NB4 (cell line): ENCODE data around the gene TMEM220.
"Not testable (repeated sequence)": the region's sequence is repeated elsewhere in the genome, so short reads cannot be mapped to it uniquely, and the experiment has no call there.

Source experiments
- DNase-seq: peaks from one replicate; pipeline ENCODE4 v3.0.0; 2010; ENCODE audit warnings: low read depth
- H3K4me3 ChIP-seq: one replicate; pipeline ENCODE4 v1.5.1; 2011; ENCODE audit warnings: mild to moderate bottlenecking, low read depth, low read length, moderate library complexity
- MYC ChIP-seq: IDR thresholded peaks from 2 replicates; pipeline ENCODE4 v1.6.1; 2011; ENCODE audit warnings: low read depth, low read length
- POLR2A ChIP-seq: IDR thresholded peaks from 2 replicates; pipeline ENCODE4 v1.6.1; 2011; ENCODE audit warnings: mild to moderate bottlenecking; ENCODE audit not compliant: insufficient read length; ENCODE audit errors: extremely low read depth
- TF ChIP-seq, protein P1 (sequence below): IDR thresholded peaks from 2 replicates; pipeline ENCODE4 v1.6.1; 2011; ENCODE audit warnings: low read depth, low read length
- TF ChIP-seq, protein P2 (sequence below): IDR thresholded peaks from one replicate; pipeline ENCODE4 v1.5.1; 2012; ENCODE audit warnings: low read depth, low read length

Gene TMEM220

DNA sequence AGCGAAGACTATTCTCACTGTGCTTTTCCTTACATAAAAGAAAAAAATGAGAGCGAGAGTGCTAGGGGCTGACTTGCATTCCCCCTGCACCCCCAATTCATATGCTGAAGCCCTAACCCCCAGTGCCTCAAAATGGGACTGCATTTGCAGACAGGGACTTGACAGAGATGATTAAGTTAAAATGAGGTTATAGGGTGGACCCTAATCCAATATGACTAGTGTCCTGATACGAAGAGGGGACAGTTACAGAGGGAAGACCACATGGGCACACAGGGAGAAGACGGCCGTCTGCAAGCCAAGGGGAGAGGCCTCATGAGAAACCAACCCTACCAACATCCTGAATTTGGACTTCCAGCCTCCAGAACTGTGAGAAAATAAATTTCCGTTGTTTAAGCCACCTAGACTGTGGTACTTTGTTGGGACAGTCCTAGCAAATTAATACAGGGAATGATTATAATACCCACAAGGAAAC is 1.6 kb upstream of the TMEM220 start:
- TF ChIP-seq POLR2A (no peak), MYC (no peak)
- TF ChIP-seq, protein P1, sequence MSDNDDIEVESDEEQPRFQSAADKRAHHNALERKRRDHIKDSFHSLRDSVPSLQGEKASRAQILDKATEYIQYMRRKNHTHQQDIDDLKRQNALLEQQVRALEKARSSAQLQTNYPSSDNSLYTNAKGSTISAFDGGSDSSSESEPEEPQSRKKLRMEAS = no peak
- TF ChIP-seq, protein P2, sequence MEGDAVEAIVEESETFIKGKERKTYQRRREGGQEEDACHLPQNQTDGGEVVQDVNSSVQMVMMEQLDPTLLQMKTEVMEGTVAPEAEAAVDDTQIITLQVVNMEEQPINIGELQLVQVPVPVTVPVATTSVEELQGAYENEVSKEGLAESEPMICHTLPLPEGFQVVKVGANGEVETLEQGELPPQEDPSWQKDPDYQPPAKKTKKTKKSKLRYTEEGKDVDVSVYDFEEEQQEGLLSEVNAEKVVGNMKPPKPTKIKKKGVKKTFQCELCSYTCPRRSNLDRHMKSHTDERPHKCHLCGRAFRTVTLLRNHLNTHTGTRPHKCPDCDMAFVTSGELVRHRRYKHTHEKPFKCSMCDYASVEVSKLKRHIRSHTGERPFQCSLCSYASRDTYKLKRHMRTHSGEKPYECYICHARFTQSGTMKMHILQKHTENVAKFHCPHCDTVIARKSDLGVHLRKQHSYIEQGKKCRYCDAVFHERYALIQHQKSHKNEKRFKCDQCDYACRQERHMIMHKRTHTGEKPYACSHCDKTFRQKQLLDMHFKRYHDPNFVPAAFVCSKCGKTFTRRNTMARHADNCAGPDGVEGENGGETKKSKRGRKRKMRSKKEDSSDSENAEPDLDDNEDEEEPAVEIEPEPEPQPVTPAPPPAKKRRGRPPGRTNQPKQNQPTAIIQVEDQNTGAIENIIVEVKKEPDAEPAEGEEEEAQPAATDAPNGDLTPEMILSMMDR = no peak
- DNase-seq = no peak
- no peak overlapping the region for H3K4me3 ChIP-seq

DNA sequence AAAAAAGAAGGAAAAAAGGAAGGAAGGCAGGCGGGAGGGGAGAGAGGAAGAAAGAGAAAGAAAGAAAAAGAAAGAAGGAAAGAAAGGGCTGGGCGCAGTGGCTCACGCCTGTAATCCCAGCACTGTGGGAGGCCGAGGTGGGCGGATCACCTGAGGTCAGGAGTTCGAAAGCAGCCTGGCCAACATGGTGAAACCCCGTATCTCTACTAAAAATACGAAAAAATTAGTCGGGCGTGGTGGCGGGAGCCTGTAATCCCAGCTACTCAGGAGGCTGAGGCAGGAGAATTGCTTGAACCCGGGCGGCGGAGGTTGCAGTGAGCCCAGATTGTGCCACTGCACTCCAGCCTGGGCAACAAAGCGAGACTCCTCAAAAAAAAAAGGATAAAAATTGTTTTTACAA is 424 bp upstream of the TMEM220 start:
- H3K4me3 ChIP-seq = peak overlapping the region; percentile 40
- not testable (repeated sequence) for DNase-seq

DNA sequence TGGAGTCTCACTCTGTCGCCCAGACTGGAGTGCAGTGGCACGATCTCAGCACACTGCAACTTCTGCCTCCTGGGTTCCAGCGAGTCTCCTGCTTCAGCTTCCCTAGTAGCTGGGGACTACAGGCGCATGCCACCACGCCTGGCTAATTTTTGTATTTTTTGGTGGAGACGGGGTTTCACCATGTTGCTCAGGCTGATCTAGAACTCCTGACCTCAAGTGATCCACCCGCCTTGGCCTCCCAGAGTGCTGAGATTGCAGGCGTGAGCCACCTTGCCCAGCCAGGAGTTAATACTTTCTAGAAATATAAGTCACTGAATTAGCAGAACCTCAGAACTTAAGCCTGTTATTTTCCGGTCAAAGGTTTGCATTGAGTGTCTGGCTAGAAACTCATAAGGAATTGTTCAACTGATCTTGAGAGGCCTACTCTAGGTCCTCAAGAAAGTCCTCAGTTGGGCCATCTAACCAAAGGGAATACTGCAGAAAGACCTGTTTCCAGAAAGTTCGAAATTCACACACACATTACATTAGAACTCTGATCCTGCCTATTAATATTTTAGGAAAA is 1.4 kb downstream of the TMEM220 start:
- no peak overlapping the region for H3K4me3 ChIP-seq
- no peak for TF ChIP-seq MYC
- TF ChIP-seq, protein P1 = no peak
- TF ChIP-seq, protein P2 = no peak
- TF ChIP-seq POLR2A = no peak
- DNase-seq = no peak

DNA sequence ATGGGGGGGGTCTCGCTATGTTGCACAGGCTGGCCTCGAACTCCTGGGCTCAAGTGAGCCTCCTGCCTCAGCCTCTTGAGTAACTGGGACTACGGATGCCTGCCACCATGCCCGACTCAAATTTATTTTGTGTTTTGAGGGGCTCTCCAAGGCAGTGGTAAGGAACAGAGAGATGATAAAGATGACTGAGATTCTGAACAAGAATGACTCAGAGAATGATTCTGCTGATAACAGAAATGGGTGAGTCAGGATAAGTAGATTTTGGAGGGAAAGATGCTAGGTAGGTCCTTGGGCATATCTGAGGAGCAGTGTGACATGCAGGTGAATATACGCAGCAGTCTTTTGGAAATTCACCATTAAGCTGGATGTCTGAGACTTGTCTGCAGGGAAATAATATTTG is 2.6 kb downstream of the TMEM220 start:
- TF ChIP-seq, protein P2 = no peak
- TF ChIP-seq, protein P1 = no peak
- no peak for TF ChIP-seq POLR2A
- no peak for TF ChIP-seq MYC
- DNase-seq = no peak
- no peak overlapping the region for H3K4me3 ChIP-seq

DNA sequence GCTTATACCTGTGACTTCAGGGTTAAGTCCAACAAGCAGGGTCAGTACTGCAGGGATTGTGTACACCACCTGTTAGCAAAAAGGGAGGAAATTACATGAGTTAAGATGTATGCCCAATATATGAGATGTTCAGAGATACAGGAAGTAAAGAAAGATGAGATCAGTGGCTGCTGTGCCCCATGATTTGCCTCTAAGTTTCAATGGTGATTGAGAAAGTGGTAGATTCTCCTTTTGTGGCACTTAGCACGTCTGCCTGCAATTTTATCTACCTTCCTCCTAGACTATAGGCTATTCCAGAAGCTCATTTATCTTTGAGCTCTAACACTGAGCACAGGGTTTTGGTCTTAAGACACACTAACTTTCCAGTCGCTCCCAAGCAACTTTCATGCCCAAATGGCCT is 3.6 kb downstream of the TMEM220 start:
- TF ChIP-seq, protein P2 = no peak
- no peak for TF ChIP-seq POLR2A
- TF ChIP-seq MYC = no peak
- TF ChIP-seq, protein P1 = no peak
- no peak for DNase-seq
- H3K4me3 ChIP-seq = no peak overlapping the region

DNA sequence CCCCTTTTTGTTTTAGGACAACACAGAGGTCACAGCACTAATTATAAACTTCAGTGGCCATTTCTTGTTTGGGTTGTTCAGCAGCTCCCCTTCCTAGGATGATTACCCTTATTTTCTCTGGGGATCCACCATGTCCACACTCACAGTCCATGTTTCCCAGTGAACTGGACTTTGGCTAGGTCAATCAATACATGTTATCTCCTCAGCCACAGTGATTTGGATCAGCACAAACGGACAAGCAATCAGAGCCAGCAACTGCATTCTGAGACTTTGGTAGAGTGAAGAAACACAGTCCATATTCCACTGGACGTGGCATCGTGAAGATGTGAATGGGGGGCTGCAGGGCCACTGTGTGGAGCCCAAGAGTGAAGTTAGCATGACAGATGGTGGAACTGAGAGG is 4.6 kb downstream of the TMEM220 start:
- TF ChIP-seq, protein P1 = no peak
- TF ChIP-seq, protein P2 = no peak
- TF ChIP-seq MYC = no peak
- TF ChIP-seq POLR2A = no peak
- H3K4me3 ChIP-seq = no peak overlapping the region
- no peak for DNase-seq
